A673 (cell line): Measurements from ENCODE around the gene GPATCH2.

Experiments used
- CTCF ChIP-seq: fragments of 300-800, 200-600 bp; sonication (generic); conservative IDR thresholded peaks from 2 replicates; pipeline ENCODE4 v1.5.1; 2017; ENCODE audit warnings: low read depth, mild to moderate bottlenecking, antibody characterized with exemption, low read length, moderate library complexity, mixed read lengths
- EZH2 ChIP-seq: fragments of 200-600 bp; sonication (generic); IDR thresholded peaks from 2 replicates; pipeline ENCODE4 v1.6.1; 2017; ENCODE audit warnings: borderline replicate concordance, low read depth, mild to moderate bottlenecking, mixed read lengths, antibody characterized with exemption, low read length; ENCODE audit not compliant: poor library complexity, severe bottlenecking

- no peak for TF ChIP-seq CTCF
- TF ChIP-seq EZH2 = no peak
Observed at GRCh38 chr1:217617126-217617525, 13.8 kb downstream of the GPATCH2 start.
